Activated CD4-positive, alpha-beta memory T cell treated with anti-CD3 and anti-CD28 coated beads, Interleukin-2, amount 10 ng/mL, durations not matched to agents 7 days and 5 days (primary cell): ENCODE results near the gene ZMYND11. TPM values are rescaled to one million over a fixed set of nuclear protein-coding genes. Genes with fewer than 3 reads are reported as not detected.

Experiments
- CTCF ChIA-PET: fragments of 350-600 bp; sonication (Branson Sonifier 250); formaldehyde crosslinking; loops from one replicate; lab custom pipeline; 2021; ENCODE audit warnings: antibody characterized with exemption, inconsistent platforms; lab: Charles Lee
- POLR2A ChIA-PET: fragments of 350-600 bp; sonication (Branson Sonifier 250); formaldehyde crosslinking; loops from one replicate; lab custom pipeline; 2021; ENCODE audit warnings: antibody characterized with exemption; lab: Charles Lee
- DNase-seq: peaks from one replicate; pipeline ENCODE4 v3.0.0-alpha.2; 2020
- H3K27ac Mint-ChIP-seq: one replicate; pipeline ENCODE4 v1.8.0; 2021; ENCODE audit warnings: mild to moderate bottlenecking, mixed read lengths
- H3K27me3 Mint-ChIP-seq: one replicate; pipeline ENCODE4 v1.8.0; 2021; ENCODE audit warnings: mixed read lengths
- H3K36me3 Mint-ChIP-seq: one replicate; pipeline ENCODE4 v1.8.0; 2021; ENCODE audit warnings: low read depth, mixed read lengths
- H3K4me1 Mint-ChIP-seq: one replicate; pipeline ENCODE4 v1.8.0; 2021; ENCODE audit warnings: mixed read lengths
- H3K4me3 Mint-ChIP-seq: one replicate; pipeline ENCODE4 v1.8.0; 2021; ENCODE audit warnings: mild to moderate bottlenecking, mixed read lengths
- H3K9me3 Mint-ChIP-seq: one replicate; pipeline ENCODE4 v1.8.0; 2021; ENCODE audit warnings: mixed read lengths
- total RNA-seq, 2 experiments: library from RNA; stranded (reverse); gene quantifications; one replicate each; pipeline ENCODE4 v1.2.3, GENCODE V29; 2021

Gene ZMYND11
- total RNA-seq, 2 experiments from 2014 or later, result 30.9 to 36.9 TPM

GRCh38 chr10:104862-105565 is 30.2 kb upstream of the ZMYND11 start:
- CTCF ChIA-PET, result no interaction called here
- Mint-ChIP-seq H3K27me3 (no peaks in the 10 kb centered on the region), H3K27ac (no peak overlapping the region), H3K36me3 (no peaks in the 10 kb centered on the region), H3K9me3 (peaks cover 4% of the 10 kb centered on the region), H3K4me3 (no peak overlapping the region), H3K4me1 (peaks cover 13% of the 10 kb centered on the region)
- no peak for DNase-seq
- POLR2A ChIA-PET, result no interaction called here

DNA sequence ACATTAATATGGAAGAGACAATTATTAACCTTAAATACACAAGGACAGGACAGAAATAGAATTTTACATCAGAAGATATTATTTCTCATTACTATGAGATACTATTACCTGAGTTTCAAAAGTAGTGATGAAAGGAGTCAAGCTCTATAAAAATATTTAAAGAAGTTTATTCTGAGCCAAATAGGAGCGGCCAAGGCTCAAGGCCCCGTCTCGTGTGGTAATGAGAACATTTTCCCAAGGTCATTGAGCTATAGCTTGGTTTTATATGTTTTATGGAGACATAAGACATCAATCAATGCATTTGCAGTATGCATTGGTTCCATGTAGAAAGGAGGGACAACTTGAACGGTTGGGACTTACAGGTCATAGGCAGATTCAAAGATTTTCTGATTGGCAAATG is 29.4 kb upstream of the ZMYND11 start:
- POLR2A ChIA-PET, result no interaction called here
- DNase-seq, result no peak
- Mint-ChIP-seq H3K36me3 (no peaks in the 10 kb centered on the region), H3K4me1 (peaks cover 13% of the 10 kb centered on the region), H3K9me3 (peaks cover 2% of the 10 kb centered on the region), H3K4me3 (no peak overlapping the region), H3K27ac (no peak overlapping the region), H3K27me3 (no peaks in the 10 kb centered on the region)
- CTCF ChIA-PET, result no interaction called here

GRCh38 chr10:106740-107139 is 28.5 kb upstream of the ZMYND11 start:
- DNase-seq, result no peak
- POLR2A ChIA-PET, result no interaction called here
- no peaks in the 10 kb centered on the region for H3K27me3 Mint-ChIP-seq
- peaks cover 13% of the 10 kb centered on the region for H3K4me1 Mint-ChIP-seq
- no peak overlapping the region for H3K4me3 Mint-ChIP-seq
- H3K9me3 Mint-ChIP-seq, result peaks cover 2% of the 10 kb centered on the region
- no peaks in the 10 kb centered on the region for H3K36me3 Mint-ChIP-seq
- CTCF ChIA-PET, result no interaction called here
- H3K27ac Mint-ChIP-seq, result no peak overlapping the region

GRCh38 chr10:112246-112645 is 23.0 kb upstream of the ZMYND11 start:
- CTCF ChIA-PET, result no interaction called here
- no peak for DNase-seq
- no peak overlapping the region for H3K27ac Mint-ChIP-seq
- H3K9me3 Mint-ChIP-seq, result peaks cover 5% of the 10 kb centered on the region
- no peak overlapping the region for H3K4me3 Mint-ChIP-seq
- no peaks in the 10 kb centered on the region for H3K36me3 Mint-ChIP-seq
- H3K4me1 Mint-ChIP-seq, result no peaks in the 10 kb centered on the region
- POLR2A ChIA-PET, result no interaction called here
- H3K27me3 Mint-ChIP-seq, result peaks cover 10% of the 10 kb centered on the region

DNA sequence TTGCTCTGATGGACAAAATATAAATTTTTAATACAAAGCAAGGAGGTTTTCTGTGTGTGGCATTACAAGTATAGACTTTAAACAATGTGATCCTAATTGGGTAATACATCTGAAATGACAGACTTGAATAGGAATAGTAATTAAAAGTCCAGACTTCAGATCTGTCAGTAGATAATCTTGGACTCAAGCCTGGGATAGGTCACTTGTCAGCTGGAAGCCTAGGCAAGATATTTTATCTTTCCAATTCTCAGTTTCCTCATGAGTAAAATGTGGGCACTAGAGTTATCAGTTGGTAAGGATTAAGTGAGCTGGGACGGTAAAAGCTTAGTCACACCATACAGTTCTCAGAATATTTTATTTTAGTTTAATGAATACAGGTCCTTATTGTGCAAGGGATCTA is 10.4 kb upstream of the ZMYND11 start:
- H3K9me3 Mint-ChIP-seq, result peaks cover 2% of the 10 kb centered on the region
- ChIA-PET POLR2A (no interaction called here), CTCF (no interaction called here)
- peaks cover 7% of the 10 kb centered on the region for H3K36me3 Mint-ChIP-seq
- no peak overlapping the region for H3K27ac Mint-ChIP-seq
- no peak overlapping the region for H3K4me3 Mint-ChIP-seq
- H3K4me1 Mint-ChIP-seq, result peaks cover 17% of the 10 kb centered on the region
- DNase-seq, result no peak
- H3K27me3 Mint-ChIP-seq, result peaks cover 29% of the 10 kb centered on the region

DNA sequence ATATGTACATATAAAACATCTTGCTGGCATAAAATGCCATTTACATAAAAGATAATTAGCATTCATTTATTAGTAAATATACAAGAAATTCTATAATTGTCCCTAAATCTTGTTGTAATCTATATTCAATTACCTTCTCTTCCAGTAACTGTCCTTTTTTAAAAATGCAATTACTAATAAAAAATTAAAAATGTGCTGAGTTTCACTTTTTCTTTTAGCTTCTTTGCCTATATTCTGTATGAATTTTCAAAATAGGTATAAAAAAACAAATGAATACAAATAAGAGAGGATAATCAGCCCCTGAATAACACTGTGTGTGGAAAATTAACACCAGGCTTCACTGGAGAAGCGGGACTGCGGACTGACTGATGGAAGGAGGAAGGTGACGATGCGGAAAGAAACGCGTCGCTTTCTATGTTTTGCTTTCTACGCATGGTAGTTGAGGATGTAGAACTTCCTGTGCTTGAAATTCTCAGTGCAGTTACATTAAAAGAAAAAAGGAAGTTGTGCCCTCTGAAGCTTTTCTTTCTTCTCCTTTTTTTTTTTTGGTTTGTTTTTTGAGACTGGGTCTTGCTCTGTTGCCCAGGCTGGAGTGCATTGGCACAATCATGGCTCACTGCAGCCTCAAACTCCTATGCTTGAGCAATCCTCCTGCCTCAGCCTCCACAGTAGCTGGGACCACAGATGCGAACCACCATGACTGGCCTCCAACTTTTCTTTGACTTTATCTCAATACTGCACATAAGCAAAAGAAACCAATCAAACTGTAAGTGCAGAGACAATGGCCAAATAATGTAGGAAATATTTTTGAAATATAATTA is 7.4 kb upstream of the ZMYND11 start:
- Mint-ChIP-seq H3K36me3 (no peaks in the 10 kb centered on the region), H3K27ac (peak overlapping the region; percentile 73), H3K4me1 (peaks cover 23% of the 10 kb centered on the region), H3K27me3 (peaks cover 8% of the 10 kb centered on the region), H3K9me3 (peaks cover 2% of the 10 kb centered on the region), H3K4me3 (peak overlapping the region; percentile 58)
- CTCF ChIA-PET, result interaction anchor here (1.2 to 1.9 kb wide), 2 partner anchors 10 to 15 kb away, joined by 3 to 5 read pairs; no protein-coding TSS in a partner anchor
- DNase-seq, result peak; percentile 48
- POLR2A ChIA-PET, result interaction anchor here (0.6 to 1.6 kb wide), 3 partner anchors 8 to 403 kb away, joined by 3 to 5 read pairs (median 4); no protein-coding TSS in a partner anchor

DNA sequence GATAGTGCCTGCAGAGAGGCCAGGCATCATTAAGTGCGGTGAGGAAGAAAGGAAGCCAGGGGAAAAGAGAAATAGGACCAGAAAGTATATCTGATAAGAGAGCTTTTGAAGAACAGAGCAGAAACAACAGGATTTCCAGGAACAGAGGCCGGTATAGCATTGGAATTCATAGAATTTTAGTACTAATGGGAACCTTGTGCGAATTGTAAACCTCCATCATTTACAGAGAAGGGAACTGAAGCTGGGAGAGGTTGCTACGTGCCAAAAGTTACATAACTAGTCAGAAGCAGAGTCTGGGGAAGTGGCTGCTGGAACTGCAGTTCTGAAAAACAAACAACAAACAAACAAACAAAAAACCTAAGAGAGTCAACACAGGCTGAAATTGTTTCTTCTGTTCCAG is 5.4 kb upstream of the ZMYND11 start:
- CTCF ChIA-PET, result no interaction called here
- Mint-ChIP-seq H3K36me3 (no peaks in the 10 kb centered on the region), H3K4me3 (no peak overlapping the region), H3K27ac (no peak overlapping the region), H3K4me1 (peaks cover 37% of the 10 kb centered on the region), H3K9me3 (peaks cover 2% of the 10 kb centered on the region), H3K27me3 (no peaks in the 10 kb centered on the region)
- DNase-seq, result no peak
- POLR2A ChIA-PET, result interaction anchor here (0.9 kb wide), 1 partner anchor 919 kb away, joined by 3 read pairs; the partner anchor contains the start of gene IDI1

- no peaks in the 10 kb centered on the region for H3K36me3 Mint-ChIP-seq
- H3K27me3 Mint-ChIP-seq, result no peaks in the 10 kb centered on the region
- peaks cover 45% of the 10 kb centered on the region for H3K4me1 Mint-ChIP-seq
- H3K9me3 Mint-ChIP-seq, result no peaks in the 10 kb centered on the region
- ChIA-PET POLR2A (no interaction called here), CTCF (no interaction called here)
- H3K27ac Mint-ChIP-seq, result peak overlapping the region; percentile 79
- H3K4me3 Mint-ChIP-seq, result peak overlapping the region; percentile 80
- DNase-seq, result no peak
These were observed 2.0 kb upstream of the ZMYND11 start for GRCh38 chr10:132946-133898.

DNA sequence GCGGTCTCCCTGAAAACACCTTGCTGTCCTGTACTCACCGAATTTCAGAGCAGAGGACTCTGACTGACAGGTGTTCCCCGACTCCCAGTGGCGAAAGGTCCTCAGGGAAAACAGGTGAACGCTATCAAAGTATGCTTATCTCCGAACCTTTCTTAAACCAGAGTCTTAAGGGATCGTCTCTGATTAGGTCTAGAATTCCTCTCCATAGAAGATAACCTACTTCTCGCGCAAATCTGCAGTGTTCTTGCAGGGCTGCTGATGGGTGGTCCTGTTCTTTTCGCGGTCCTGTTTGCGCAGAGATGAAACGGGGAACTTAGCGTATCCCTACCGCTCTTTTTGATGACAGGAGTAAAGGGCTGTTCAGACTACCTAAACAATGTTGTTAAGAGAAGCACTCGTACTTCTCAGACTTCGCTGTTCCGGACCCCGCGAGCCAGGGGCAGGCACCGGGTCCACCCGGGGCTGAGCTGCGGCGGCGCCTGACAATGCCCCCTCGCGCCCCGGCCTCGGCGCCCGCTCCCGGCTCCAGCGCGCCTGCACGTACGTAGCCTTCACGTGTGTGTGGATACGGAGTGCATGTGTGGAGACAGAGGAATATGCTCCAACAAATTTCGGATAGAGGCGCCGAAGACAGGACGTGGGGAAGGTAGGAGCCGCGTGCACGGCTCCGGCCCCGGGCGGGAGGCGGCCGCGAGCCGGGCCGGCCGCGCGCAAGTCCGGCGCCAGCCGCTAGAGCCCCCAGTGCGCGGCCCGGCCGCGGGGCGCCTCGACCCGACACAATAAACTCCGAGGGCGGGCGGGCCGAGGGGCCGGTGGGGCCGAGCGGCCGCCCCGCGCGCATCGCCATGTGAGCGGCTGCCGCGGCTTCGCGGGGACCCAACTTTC is 766 bp upstream of the ZMYND11 start:
- H3K9me3 Mint-ChIP-seq, result no peaks in the 10 kb centered on the region
- H3K36me3 Mint-ChIP-seq, result no peaks in the 10 kb centered on the region
- DNase-seq, result peak; percentile 40
- ChIA-PET CTCF (no interaction called here), POLR2A (interaction anchor here (1.2 kb wide), 1 partner anchor 183 kb away, joined by 3 read pairs; no protein-coding TSS in a partner anchor)
- no peaks in the 10 kb centered on the region for H3K27me3 Mint-ChIP-seq
- peaks cover 39% of the 10 kb centered on the region for H3K4me1 Mint-ChIP-seq
- H3K4me3 Mint-ChIP-seq, result peak overlapping the region; percentile 80
- peak overlapping the region; percentile 79 for H3K27ac Mint-ChIP-seq

DNA sequence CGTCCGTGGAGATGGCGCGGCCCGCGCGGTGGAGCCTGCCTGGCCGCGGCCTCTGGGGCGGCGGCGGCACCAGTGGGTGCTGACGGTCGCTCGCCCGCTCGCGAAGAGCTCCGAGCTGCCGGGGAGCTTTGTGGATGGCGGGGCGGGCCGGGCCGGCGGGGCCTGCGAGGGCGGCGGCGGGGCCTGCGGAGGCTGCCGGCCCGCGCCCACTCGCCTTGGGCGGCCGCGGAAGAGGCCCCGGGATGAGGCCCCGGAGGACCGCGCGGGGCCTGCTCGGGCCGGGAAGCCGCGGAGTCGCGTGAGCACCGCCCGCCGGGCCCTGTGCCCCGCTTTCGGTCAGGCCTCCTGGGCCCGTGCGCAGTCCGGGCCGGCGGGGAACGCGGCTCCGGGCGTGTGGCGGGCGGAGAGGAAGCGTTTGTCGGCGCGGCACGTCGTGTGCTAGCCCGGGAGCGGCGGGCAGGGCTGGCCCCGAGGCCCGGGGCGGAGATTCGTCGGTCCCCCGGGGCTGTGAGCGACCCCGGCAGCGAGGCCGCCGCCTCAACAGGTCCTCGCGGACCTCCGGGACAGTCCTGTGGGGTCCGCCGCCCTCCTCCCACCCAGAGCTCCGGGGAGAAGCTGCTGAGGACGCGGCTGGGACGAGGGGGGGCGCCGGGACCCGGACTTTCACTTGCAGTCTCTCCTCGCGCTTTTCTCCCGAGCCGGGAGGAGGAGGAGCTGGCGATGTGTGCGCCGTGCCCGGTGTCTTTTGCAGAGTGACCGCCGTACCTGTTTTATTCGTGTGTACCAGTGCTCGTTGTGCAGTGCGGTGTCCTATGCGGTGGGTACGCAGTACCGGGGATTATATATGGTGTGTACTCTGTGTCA is 578 bp downstream of the ZMYND11 start:
- Mint-ChIP-seq H3K9me3 (no peaks in the 10 kb centered on the region), H3K4me1 (peaks cover 32% of the 10 kb centered on the region), H3K4me3 (peak overlapping the region; percentile 78), H3K36me3 (no peaks in the 10 kb centered on the region), H3K27ac (peak overlapping the region; percentile 78), H3K27me3 (no peaks in the 10 kb centered on the region)
- ChIA-PET POLR2A (interaction anchor here (0.6 to 1.5 kb wide), 9 partner anchors 8 to 914 kb away, joined by 3 to 7 read pairs (median 3); no protein-coding TSS in a partner anchor), CTCF (interaction anchor here (0.6 to 1.1 kb wide), 2 partner anchors 9 to 765 kb away, joined by 3 to 4 read pairs; no protein-coding TSS in a partner anchor)
- DNase-seq, result peak; percentile 63

GRCh38 chr10:136465-136762 is 1.2 kb downstream of the ZMYND11 start:
- no peaks in the 10 kb centered on the region for H3K36me3 Mint-ChIP-seq
- POLR2A ChIA-PET, result interaction anchor here (0.6 to 1.5 kb wide), 5 partner anchors 8 to 913 kb away, joined by 3 to 7 read pairs (median 4); no protein-coding TSS in a partner anchor
- H3K27me3 Mint-ChIP-seq, result no peaks in the 10 kb centered on the region
- CTCF ChIA-PET, result interaction anchor here (2.0 kb wide), 1 partner anchor 8 kb away, joined by 5 read pairs; no protein-coding TSS in a partner anchor
- DNase-seq, result no peak
- no peaks in the 10 kb centered on the region for H3K9me3 Mint-ChIP-seq
- H3K27ac Mint-ChIP-seq, result peak overlapping the region; percentile 78
- peak overlapping the region; percentile 78 for H3K4me3 Mint-ChIP-seq
- peaks cover 32% of the 10 kb centered on the region for H3K4me1 Mint-ChIP-seq
